ENCODE data around the gene MFSD12. TPM values are rescaled to one million over a fixed set of nuclear protein-coding genes. Genes with fewer than 3 reads are reported as not detected.

The MFSD12 gene
- total RNA-seq, 1 donor from 2014 or later, result 80.9 TPM

- Mint-ChIP-seq H3K4me1 (ENCODE audit: unreplicated experiment) (peaks cover 16% of the 10 kb centered on the region), H3K27me3 (peaks cover 11% of the 10 kb centered on the region), H3K36me3 (peaks cover 7% of the 10 kb centered on the region), H3K27ac (no peak overlapping the region), H3K4me3 (peak overlapping the region; percentile 84), H3K9me3 (no peaks in the 10 kb centered on the region)
- no peak for DNase-seq (ENCODE audit: extremely low spot score, unreplicated experiment)
- TF ChIP-seq CTCF (conservative IDR thresholded peaks at IDR 0.05), result peak; percentile 60
These were observed 17.9 kb upstream of the MFSD12 start for GRCh38 chr19:3575260-3575741.

- H3K27ac Mint-ChIP-seq, result no peak overlapping the region
- H3K4me1 Mint-ChIP-seq (ENCODE audit: unreplicated experiment), result peaks cover 16% of the 10 kb centered on the region
- DNase-seq (ENCODE audit: extremely low spot score, unreplicated experiment), result peak; percentile 85
- peaks cover 8% of the 10 kb centered on the region for H3K27me3 Mint-ChIP-seq
- TF ChIP-seq CTCF (conservative IDR thresholded peaks at IDR 0.05), result no peak
- H3K9me3 Mint-ChIP-seq, result no peaks in the 10 kb centered on the region
- H3K4me3 Mint-ChIP-seq, result peak overlapping the region; percentile 84
- H3K36me3 Mint-ChIP-seq, result peaks cover 7% of the 10 kb centered on the region
These were observed 16.7 kb upstream of the MFSD12 start for GRCh38 chr19:3573858-3574637.

GRCh38 chr19:3573162-3573857 is 15.9 kb upstream of the MFSD12 start:
- Mint-ChIP-seq H3K4me3 (peak overlapping the region; percentile 84), H3K27me3 (peaks cover 8% of the 10 kb centered on the region), H3K9me3 (no peaks in the 10 kb centered on the region), H3K4me1 (ENCODE audit: unreplicated experiment) (peaks cover 21% of the 10 kb centered on the region), H3K27ac (no peak overlapping the region), H3K36me3 (peaks cover 7% of the 10 kb centered on the region)
- no peak for TF ChIP-seq CTCF (conservative IDR thresholded peaks at IDR 0.05)
- no peak for DNase-seq (ENCODE audit: extremely low spot score, unreplicated experiment)

- Mint-ChIP-seq H3K27ac (peak within 1 kb of the TSS; percentile 72), H3K27me3 (peaks cover 8% of the 10 kb centered on the region), H3K36me3 (peaks cover 7% of the 10 kb centered on the region), H3K4me3 (peak within 1 kb of the TSS; percentile 89), H3K4me1 (ENCODE audit: unreplicated experiment) (peaks cover 21% of the 10 kb centered on the region), H3K9me3 (no peaks in the 10 kb centered on the region)
- no peak for DNase-seq (ENCODE audit: extremely low spot score, unreplicated experiment)
- TF ChIP-seq CTCF (conservative IDR thresholded peaks at IDR 0.05), result no peak
These were observed 15.4 kb upstream of the MFSD12 start, which contains the start of gene HMG20B for GRCh38 chr19:3572855-3573161. Gene HMG20B (plus strand): TSS chr19:3572944. CDS start chr19:3573310, 366 bp downstream.

GRCh38 chr19:3572132-3572854 is 14.9 kb upstream of the MFSD12 start:
- peak; percentile 100 for DNase-seq (ENCODE audit: extremely low spot score, unreplicated experiment)
- H3K4me3 Mint-ChIP-seq, result peak overlapping the region; percentile 89
- peaks cover 21% of the 10 kb centered on the region for H3K4me1 Mint-ChIP-seq (ENCODE audit: unreplicated experiment)
- TF ChIP-seq CTCF (conservative IDR thresholded peaks at IDR 0.05), result no peak
- no peaks in the 10 kb centered on the region for H3K9me3 Mint-ChIP-seq
- H3K36me3 Mint-ChIP-seq, result peaks cover 7% of the 10 kb centered on the region
- H3K27ac Mint-ChIP-seq, result peak overlapping the region; percentile 72
- peaks cover 8% of the 10 kb centered on the region for H3K27me3 Mint-ChIP-seq

Measured in type B pancreatic cell (in vitro differentiated cells).